Keratinocyte (primary cell): ENCODE results near the gene ACD. TPM values are rescaled to one million over a fixed set of nuclear protein-coding genes. Genes with fewer than 3 reads are reported as not detected.

Experiments
- DNase-seq: peaks from one replicate; pipeline ENCODE4 v3.0.0-alpha.2; 2011; ENCODE audit warnings: low read depth, missing footprints, low spot score
- FAIRE-seq: peaks from 2 replicates; lab custom pipeline; 2011; peaks lifted over from hg19 to GRCh38; lab: Jason Lieb, UNC
- H2AFZ ChIP-seq: 2 replicates; pipeline ENCODE4 v1.6.0; 2012; ENCODE audit warnings: low read length, control low read depth, inconsistent platforms; ENCODE audit not compliant: control insufficient read depth
- H3K27ac ChIP-seq: 2 replicates; pipeline ENCODE4 v1.5.1; 2011; ENCODE audit warnings: low read length; ENCODE audit not compliant: control insufficient read depth, insufficient read depth
- H3K27me3 ChIP-seq: 3 replicates; pipeline ENCODE4 v1.6.0; 2011; ENCODE audit warnings: low read length; ENCODE audit not compliant: control insufficient read depth, insufficient read depth; ENCODE audit errors: extremely low read depth
- H3K36me3 ChIP-seq, 2 experiments: 2 replicates in 1 of 2; 3 replicates in 1 of 2; pipeline ENCODE4 v1.5.1; 2011; ENCODE audit warnings: low read length in 2 of 2, mild to moderate bottlenecking in 1 of 2; ENCODE audit not compliant: control insufficient read depth in 2 of 2, insufficient read depth in 2 of 2; ENCODE audit errors: extremely low read depth in 1 of 2
- H3K4me1 ChIP-seq: 3 replicates; pipeline ENCODE4 v1.5.1; 2011; ENCODE audit warnings: low read length; ENCODE audit not compliant: control insufficient read depth, insufficient read depth; ENCODE audit errors: extremely low read depth
- H3K4me2 ChIP-seq: 3 replicates; pipeline ENCODE4 v1.6.0; 2011; ENCODE audit warnings: low read depth, low read length; ENCODE audit not compliant: control insufficient read depth, insufficient read depth; ENCODE audit errors: extremely low read depth
- H3K4me3 ChIP-seq, 3 experiments: fragments of 200-600 bp in 1 of 3; sonication (generic) in 1 of 3; 2 replicates in 2 of 3; 3 replicates in 1 of 3; pipeline ENCODE4 v1.5.1; 2011 to 2016; ENCODE audit warnings: low read length in 3 of 3, mild to moderate bottlenecking in 3 of 3, control low read depth in 2 of 3, inconsistent platforms in 1 of 3, low read depth in 1 of 3, mixed read lengths in 1 of 3, mixed run types in 1 of 3, moderate library complexity in 1 of 3; ENCODE audit not compliant: control insufficient read depth in 2 of 3, insufficient read depth in 2 of 3; ENCODE audit errors: extremely low read depth in 1 of 3
- H3K79me2 ChIP-seq: 2 replicates; pipeline ENCODE4 v1.6.0; 2012; ENCODE audit warnings: low read length; ENCODE audit not compliant: control insufficient read depth, insufficient read depth
- H3K9ac ChIP-seq: 3 replicates; pipeline ENCODE4 v1.6.0; 2011; ENCODE audit warnings: low read length; ENCODE audit not compliant: control insufficient read depth, insufficient read depth; ENCODE audit errors: extremely low read depth
- H3K9me1 ChIP-seq: 3 replicates; pipeline ENCODE4 v1.6.0; 2011; ENCODE audit warnings: low read length; ENCODE audit not compliant: control insufficient read depth, insufficient read depth; ENCODE audit errors: extremely low read depth
- H3K9me3 ChIP-seq: 2 replicates; pipeline ENCODE4 v1.5.1; 2012; ENCODE audit warnings: low read depth, low read length; ENCODE audit not compliant: control insufficient read depth
- H4K20me1 ChIP-seq: 3 replicates; pipeline ENCODE4 v1.6.0; 2011; ENCODE audit warnings: low read length; ENCODE audit not compliant: control insufficient read depth, insufficient read depth; ENCODE audit errors: extremely low read depth
- EZH2 ChIP-seq: IDR thresholded peaks from one replicate; pipeline ENCODE4 v1.6.1; 2012; ENCODE audit warnings: inconsistent platforms, mild to moderate bottlenecking, low read length, moderate library complexity
- dilution Hi-C: fragments of 300-500 bp; cut with MboI; formaldehyde crosslinking; loops from one replicate; pipeline ENCODE4 v1.7.0; 2020; ENCODE audit warnings: low sequenced_read_pairs; ENCODE audit not compliant: extremely low pct_ligation_motif_present
- polyA plus RNA-seq, 5 experiments: library from polyadenylated mRNA; depleted of rRNA in 3 of 5; stranded (reverse) in 3 of 5; stranded (forward) in 1 of 5; unstranded in 1 of 5; fragments of >200 nt; gene quantifications; 1 replicate in 1 of 5; 2 replicates in 3 of 5; 3 replicates in 1 of 5; pipeline versions ENCODE4 v1.2.1 to v1.2.3, GENCODE V29; 2011 to 2012; ENCODE audit warnings: missing spikeins in 2 of 5, low read depth in 1 of 5, low replicate concordance in 1 of 5
- TF ChIP-seq, protein P1 (sequence below), 3 experiments: IDR thresholded peaks in 1 of 3; conservative IDR thresholded peaks in 1 of 3; optimal IDR thresholded peaks in 1 of 3; 2 replicates in 2 of 3; 3 replicates in 1 of 3; pipeline versions ENCODE3 to v1.5.1; 2011; ENCODE audit warnings: low read length in 3 of 3, mild to moderate bottlenecking in 3 of 3, moderate library complexity in 2 of 3, control low read depth in 1 of 3, inconsistent platforms in 1 of 3; ENCODE audit not compliant: insufficient read depth in 2 of 3; ENCODE audit errors: extremely low read depth in 1 of 3

ACD gene
- polyA plus RNA-seq, 1 donor (not counting 4 experiments of a cell fraction or from before 2014, with no cell fraction given): 12.9 TPM

DNA sequence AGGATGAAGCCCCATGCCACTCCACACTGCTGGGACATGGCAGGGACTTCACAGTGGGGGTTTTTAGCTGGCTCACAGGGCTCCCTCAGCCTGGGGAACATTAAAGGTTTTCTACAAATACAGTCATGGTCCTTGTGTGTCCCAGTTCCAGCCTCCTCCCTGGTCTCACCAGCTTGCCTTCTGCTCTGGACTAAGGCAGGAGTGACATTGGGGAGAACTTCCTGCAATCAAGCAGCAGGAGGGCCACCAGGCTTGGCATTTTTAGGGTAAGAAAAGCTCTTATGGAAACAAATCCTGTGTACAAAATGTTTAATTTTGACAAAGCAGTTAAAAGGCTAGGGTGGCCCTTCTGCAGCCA is 2.6 kb upstream of the ACD start:
- Histone ChIP-seq H3K9me3 (no peaks in the 10 kb centered on the region), H3K4me2 (no peak overlapping the region), H3K27ac (no peak overlapping the region), H3K9me1 (no peaks in the 10 kb centered on the region), H3K79me2 (peaks cover 12% of the 10 kb centered on the region), H4K20me1 (no peaks in the 10 kb centered on the region), H3K4me1 (peaks cover 19% of the 10 kb centered on the region), H3K36me3 (peaks cover 1 to 9% of the 10 kb centered on the region in 2 experiments), H3K27me3 (no peaks in the 10 kb centered on the region), H3K4me3 (no peak overlapping the region), H2AFZ (no peak overlapping the region), H3K9ac (no peak overlapping the region)
- no peak for TF ChIP-seq EZH2
- TF ChIP-seq, protein P1, sequence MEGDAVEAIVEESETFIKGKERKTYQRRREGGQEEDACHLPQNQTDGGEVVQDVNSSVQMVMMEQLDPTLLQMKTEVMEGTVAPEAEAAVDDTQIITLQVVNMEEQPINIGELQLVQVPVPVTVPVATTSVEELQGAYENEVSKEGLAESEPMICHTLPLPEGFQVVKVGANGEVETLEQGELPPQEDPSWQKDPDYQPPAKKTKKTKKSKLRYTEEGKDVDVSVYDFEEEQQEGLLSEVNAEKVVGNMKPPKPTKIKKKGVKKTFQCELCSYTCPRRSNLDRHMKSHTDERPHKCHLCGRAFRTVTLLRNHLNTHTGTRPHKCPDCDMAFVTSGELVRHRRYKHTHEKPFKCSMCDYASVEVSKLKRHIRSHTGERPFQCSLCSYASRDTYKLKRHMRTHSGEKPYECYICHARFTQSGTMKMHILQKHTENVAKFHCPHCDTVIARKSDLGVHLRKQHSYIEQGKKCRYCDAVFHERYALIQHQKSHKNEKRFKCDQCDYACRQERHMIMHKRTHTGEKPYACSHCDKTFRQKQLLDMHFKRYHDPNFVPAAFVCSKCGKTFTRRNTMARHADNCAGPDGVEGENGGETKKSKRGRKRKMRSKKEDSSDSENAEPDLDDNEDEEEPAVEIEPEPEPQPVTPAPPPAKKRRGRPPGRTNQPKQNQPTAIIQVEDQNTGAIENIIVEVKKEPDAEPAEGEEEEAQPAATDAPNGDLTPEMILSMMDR (optimal IDR thresholded peaks at IDR 0.05 in 1 of 3, IDR thresholded peaks at IDR 0.05 in 1 of 3, conservative IDR thresholded peaks at IDR 0.05 in 1 of 3; ENCODE audit: extremely low read depth in 1 of 3, insufficient read depth in 2 of 3, low read length in 3 of 3): no peak
- no peak for FAIRE-seq
- dilution Hi-C loops: no loop called here
- no peak for DNase-seq

DNA sequence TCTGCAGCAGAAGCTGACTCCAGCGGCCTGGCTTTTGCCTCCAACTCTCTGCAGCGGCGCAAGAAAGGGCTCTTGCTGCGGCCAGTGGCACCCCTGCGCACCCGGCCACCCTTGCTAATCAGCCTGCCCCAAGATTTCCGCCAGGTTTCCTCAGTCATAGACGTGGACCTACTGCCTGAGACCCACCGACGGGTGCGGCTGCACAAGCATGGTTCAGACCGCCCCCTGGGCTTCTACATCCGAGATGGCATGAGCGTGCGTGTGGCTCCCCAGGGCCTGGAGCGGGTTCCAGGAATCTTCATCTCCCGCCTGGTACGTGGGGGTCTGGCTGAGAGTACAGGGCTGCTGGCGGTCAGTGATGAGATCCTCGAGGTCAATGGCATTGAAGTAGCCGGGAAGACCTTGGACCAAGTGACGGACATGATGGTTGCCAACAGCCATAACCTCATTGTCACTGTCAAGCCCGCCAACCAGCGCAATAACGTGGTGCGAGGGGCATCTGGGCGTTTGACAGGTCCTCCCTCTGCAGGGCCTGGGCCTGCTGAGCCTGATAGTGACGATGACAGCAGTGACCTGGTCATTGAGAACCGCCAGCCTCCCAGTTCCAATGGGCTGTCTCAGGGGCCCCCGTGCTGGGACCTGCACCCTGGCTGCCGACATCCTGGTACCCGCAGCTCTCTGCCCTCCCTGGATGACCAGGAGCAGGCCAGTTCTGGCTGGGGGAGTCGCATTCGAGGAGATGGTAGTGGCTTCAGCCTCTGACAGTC is 2.0 kb upstream of the ACD start:
- H3K36me3 ChIP-seq: peaks cover 1 to 9% of the 10 kb centered on the region in 2 experiments
- no peak overlapping the region for H3K4me2 ChIP-seq
- DNase-seq: no peak
- H3K4me3 ChIP-seq: no peak overlapping the region
- no peak for FAIRE-seq
- H3K9ac ChIP-seq: no peak overlapping the region
- H3K9me3 ChIP-seq: no peaks in the 10 kb centered on the region
- no peaks in the 10 kb centered on the region for H3K9me1 ChIP-seq
- H3K4me1 ChIP-seq: peaks cover 13% of the 10 kb centered on the region
- dilution Hi-C loops: no loop called here
- no peaks in the 10 kb centered on the region for H3K27me3 ChIP-seq
- H4K20me1 ChIP-seq: no peaks in the 10 kb centered on the region
- no peak overlapping the region for H2AFZ ChIP-seq
- H3K79me2 ChIP-seq: peaks cover 12% of the 10 kb centered on the region
- no peak for TF ChIP-seq EZH2
- TF ChIP-seq, protein P1 (optimal IDR thresholded peaks at IDR 0.05 in 1 of 3, IDR thresholded peaks at IDR 0.05 in 1 of 3, conservative IDR thresholded peaks at IDR 0.05 in 1 of 3; ENCODE audit: extremely low read depth in 1 of 3, insufficient read depth in 2 of 3, low read length in 3 of 3): no peak
- no peak overlapping the region for H3K27ac ChIP-seq
